ENCODE data around the gene CTDSPL.

DNA sequence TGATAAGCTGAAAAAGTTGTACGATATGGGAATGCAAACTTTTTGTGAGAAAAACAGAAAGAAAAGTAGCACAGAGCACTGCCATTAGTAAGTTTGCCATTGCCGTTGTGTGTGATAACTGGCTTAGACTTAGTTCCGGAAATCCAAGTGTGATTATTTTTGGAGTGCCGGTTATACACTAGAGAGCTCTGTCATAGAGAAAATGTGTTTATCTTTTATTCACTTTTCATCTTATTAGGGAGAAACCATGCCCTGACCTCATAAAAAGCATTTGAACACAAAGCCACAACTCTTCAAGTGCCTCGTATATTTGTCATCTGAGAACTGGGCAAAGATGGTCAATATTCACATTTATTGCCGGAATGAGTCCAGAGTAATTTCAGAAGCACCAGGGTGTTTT is 36.1 kb downstream of the CTDSPL start:
- TF ChIP-seq RXRA (IDR thresholded peaks at IDR 0.05): no peak
- TF ChIP-seq, protein P1, sequence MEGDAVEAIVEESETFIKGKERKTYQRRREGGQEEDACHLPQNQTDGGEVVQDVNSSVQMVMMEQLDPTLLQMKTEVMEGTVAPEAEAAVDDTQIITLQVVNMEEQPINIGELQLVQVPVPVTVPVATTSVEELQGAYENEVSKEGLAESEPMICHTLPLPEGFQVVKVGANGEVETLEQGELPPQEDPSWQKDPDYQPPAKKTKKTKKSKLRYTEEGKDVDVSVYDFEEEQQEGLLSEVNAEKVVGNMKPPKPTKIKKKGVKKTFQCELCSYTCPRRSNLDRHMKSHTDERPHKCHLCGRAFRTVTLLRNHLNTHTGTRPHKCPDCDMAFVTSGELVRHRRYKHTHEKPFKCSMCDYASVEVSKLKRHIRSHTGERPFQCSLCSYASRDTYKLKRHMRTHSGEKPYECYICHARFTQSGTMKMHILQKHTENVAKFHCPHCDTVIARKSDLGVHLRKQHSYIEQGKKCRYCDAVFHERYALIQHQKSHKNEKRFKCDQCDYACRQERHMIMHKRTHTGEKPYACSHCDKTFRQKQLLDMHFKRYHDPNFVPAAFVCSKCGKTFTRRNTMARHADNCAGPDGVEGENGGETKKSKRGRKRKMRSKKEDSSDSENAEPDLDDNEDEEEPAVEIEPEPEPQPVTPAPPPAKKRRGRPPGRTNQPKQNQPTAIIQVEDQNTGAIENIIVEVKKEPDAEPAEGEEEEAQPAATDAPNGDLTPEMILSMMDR (IDR thresholded peaks at IDR 0.05; ENCODE audit: low read depth, low read length, missing input control): no peak
- TF ChIP-seq, protein P2, sequence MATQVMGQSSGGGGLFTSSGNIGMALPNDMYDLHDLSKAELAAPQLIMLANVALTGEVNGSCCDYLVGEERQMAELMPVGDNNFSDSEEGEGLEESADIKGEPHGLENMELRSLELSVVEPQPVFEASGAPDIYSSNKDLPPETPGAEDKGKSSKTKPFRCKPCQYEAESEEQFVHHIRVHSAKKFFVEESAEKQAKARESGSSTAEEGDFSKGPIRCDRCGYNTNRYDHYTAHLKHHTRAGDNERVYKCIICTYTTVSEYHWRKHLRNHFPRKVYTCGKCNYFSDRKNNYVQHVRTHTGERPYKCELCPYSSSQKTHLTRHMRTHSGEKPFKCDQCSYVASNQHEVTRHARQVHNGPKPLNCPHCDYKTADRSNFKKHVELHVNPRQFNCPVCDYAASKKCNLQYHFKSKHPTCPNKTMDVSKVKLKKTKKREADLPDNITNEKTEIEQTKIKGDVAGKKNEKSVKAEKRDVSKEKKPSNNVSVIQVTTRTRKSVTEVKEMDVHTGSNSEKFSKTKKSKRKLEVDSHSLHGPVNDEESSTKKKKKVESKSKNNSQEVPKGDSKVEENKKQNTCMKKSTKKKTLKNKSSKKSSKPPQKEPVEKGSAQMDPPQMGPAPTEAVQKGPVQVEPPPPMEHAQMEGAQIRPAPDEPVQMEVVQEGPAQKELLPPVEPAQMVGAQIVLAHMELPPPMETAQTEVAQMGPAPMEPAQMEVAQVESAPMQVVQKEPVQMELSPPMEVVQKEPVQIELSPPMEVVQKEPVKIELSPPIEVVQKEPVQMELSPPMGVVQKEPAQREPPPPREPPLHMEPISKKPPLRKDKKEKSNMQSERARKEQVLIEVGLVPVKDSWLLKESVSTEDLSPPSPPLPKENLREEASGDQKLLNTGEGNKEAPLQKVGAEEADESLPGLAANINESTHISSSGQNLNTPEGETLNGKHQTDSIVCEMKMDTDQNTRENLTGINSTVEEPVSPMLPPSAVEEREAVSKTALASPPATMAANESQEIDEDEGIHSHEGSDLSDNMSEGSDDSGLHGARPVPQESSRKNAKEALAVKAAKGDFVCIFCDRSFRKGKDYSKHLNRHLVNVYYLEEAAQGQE (IDR thresholded peaks at IDR 0.05): no peak
- no peak for TF ChIP-seq JUND (IDR thresholded peaks at IDR 0.05)
- no peak for TF ChIP-seq FOXA1 (IDR thresholded peaks at IDR 0.05)
- no peak for TF ChIP-seq HNF4G (IDR thresholded peaks at IDR 0.05)
- no peak for TF ChIP-seq EGR1 (IDR thresholded peaks at IDR 0.05; ENCODE audit: low read depth in 2 of 2)
- no peak for TF ChIP-seq RAD21 (IDR thresholded peaks at IDR 0.05)
